ENCODE results near the gene CLPTM1L. TPM values are rescaled to one million over a fixed set of nuclear protein-coding genes. Genes with fewer than 3 reads are reported as not detected.

CLPTM1L gene
- total RNA-seq, 4 donors from 2014 or later = 62.6 to 132 (median 93.5) TPM

DNA sequence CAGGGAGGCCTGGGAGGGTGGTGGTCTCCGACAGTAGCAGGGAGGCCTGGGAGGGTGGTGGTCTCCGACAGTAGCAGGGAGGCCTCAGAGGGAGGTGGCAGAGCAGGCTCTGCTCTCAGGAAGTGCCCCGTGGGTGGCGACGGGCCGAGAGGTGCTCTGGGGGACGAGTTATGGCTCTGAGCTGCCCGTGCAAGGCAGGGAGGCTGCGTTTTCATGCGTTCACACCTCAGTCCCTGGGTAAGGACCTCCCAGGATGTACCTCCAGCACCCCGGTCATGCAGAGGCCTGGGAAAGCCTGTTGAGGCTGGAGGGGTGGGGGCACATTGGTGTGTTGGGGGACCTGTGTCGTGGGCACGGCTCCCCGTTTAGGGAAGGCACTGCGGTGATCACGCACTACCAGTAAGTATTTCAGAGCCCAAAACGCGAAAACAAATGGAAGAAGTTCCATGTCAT, 37.4 kb upstream of the CLPTM1L start:
- H3K36me3 ChIP-seq = no peaks in the 10 kb centered on the region
- H3K27me3 ChIP-seq = peaks cover 18% of the 10 kb centered on the region

DNA sequence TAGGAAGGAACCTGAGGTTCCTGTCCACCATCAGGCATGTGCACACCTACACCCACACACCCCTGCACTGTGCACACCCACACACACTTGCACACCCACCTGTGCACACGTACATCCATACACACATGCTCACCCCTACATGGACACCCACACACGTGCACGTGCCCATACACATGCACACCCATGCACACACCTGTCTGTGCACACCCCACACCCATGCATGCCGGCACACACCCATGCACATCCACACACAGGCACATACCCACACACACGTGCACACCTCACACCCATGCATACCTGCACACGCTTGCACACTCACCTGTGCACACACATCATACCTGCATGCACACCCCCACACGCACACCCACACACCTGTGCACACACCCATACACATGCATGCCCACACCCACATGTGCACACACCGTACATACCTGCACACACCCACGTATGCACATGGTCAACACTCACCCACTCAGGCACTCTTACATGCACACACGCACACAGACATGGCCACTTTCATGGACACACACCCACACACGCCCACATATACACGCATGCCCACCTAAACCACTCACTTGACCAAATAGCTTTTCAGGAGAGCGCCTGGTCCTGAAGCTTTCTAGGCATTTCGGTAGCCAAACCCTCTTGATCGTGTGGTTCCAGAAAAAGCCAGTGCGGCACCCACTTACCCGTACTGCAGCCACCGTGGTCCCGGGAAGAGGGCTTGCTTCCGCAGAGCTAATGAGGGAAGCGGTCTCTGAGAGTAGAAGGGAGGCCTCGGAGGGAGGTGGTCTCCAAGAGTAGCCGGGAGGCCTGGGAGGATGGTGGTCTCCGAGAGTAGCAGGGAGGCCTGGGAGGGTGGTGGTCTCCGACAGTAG, 36.7 kb upstream of the CLPTM1L start:
- 85% methylated on average over 25 of the region's 25 CpGs for WGBS

More for the DNA sequence above, 37.4 kb upstream of the CLPTM1L start:
- Histone ChIP-seq H3K27ac (no peak overlapping the region), H3K4me3 (no peak overlapping the region), H3K9me3 (no peaks in the 10 kb centered on the region), H3K4me1 (peaks cover 27% of the 10 kb centered on the region)
- TF ChIP-seq POLR2AphosphoS5 (IDR thresholded peaks at IDR 0.05) (no peak), EP300 (IDR thresholded peaks at IDR 0.05) (no peak), POLR2A (IDR thresholded peaks at IDR 0.05) (no peak), CTCF (IDR thresholded peaks at IDR 0.05) (no peak)
- DNase-seq (ENCODE audit: low spot score in 2 of 2) = no peak
- WGBS = 94% methylated on average over 14 of the region's 18 CpGs

GRCh38 chr5:1380910-1381309, 36.0 kb upstream of the CLPTM1L start:
- DNase-seq (ENCODE audit: low spot score in 2 of 2) = no peak
- TF ChIP-seq POLR2A (IDR thresholded peaks at IDR 0.05) (no peak), CTCF (IDR thresholded peaks at IDR 0.05) (no peak), EP300 (IDR thresholded peaks at IDR 0.05) (no peak), POLR2AphosphoS5 (IDR thresholded peaks at IDR 0.05) (no peak)
- Histone ChIP-seq H3K27ac (no peak overlapping the region), H3K4me1 (peaks cover 16% of the 10 kb centered on the region), H3K27me3 (peaks cover 18% of the 10 kb centered on the region), H3K36me3 (no peaks in the 10 kb centered on the region), H3K4me3 (peak overlapping the region; percentile 35), H3K9me3 (no peaks in the 10 kb centered on the region)
- WGBS = 36% methylated on average over 12 of the region's 12 CpGs

More for the DNA sequence above, 36.7 kb upstream of the CLPTM1L start:
- Histone ChIP-seq H3K27me3 (peaks cover 18% of the 10 kb centered on the region), H3K4me1 (peaks cover 23% of the 10 kb centered on the region), H3K36me3 (no peaks in the 10 kb centered on the region), H3K4me3 (no peak overlapping the region), H3K27ac (no peak overlapping the region), H3K9me3 (no peaks in the 10 kb centered on the region)
- no peak for TF ChIP-seq POLR2A (IDR thresholded peaks at IDR 0.05)
- no peak for TF ChIP-seq EP300 (IDR thresholded peaks at IDR 0.05)
- no peak for TF ChIP-seq POLR2AphosphoS5 (IDR thresholded peaks at IDR 0.05)
- no peak for TF ChIP-seq CTCF (IDR thresholded peaks at IDR 0.05)
- DNase-seq (ENCODE audit: low spot score in 2 of 2) = no peak

DNA sequence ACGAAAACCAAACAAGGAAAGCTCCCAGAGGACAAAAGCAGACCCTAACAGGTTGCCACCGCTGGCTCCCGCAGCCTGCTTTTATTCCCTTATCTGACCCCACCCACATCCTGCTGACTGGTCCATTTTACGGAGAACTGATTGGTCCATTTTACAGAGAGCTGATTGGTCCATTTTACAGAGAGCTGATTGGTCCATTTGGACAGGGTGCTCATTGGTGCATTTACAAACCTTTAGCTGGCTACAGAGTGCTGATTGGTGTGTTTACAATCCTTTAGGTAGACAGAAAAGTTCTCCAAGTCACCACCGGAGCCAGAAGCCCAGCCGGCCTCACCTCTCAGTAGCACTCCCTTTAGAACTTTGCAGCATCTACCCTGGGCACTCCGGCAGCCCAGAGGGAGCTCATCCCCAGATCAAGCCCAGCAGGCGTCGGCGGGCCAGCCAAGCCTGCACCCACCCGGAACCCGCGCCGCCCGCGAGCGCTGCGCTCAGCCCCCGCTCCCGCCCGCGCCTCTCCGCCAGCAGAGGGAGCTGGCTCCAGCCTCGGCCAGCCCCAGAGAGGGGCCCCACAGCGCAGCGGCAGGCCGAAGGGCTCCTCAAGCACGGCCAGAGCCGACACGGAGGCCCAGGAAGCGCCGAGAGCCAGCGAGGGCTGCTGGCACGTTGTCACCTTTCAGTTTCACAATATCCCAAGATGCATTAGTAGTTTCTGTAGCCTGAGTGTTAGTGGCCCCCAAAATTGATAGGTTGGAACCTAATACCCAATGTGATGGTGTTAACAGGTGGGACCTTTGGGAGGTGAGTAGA, 35.3 kb upstream of the CLPTM1L start:
- Histone ChIP-seq H3K4me1 (peaks cover 10% of the 10 kb centered on the region), H3K27me3 (peaks cover 18% of the 10 kb centered on the region), H3K4me3 (peak overlapping the region; percentile 35), H3K36me3 (no peaks in the 10 kb centered on the region), H3K27ac (no peak overlapping the region), H3K9me3 (no peaks in the 10 kb centered on the region)
- WGBS = 92% methylated on average over 6 of the region's 34 CpGs
- TF ChIP-seq EP300 (IDR thresholded peaks at IDR 0.05) = no peak
- TF ChIP-seq POLR2A (IDR thresholded peaks at IDR 0.05) = no peak
- peak; percentile 43 to 81 for TF ChIP-seq CTCF (IDR thresholded peaks at IDR 0.05)
- no peak for TF ChIP-seq POLR2AphosphoS5 (IDR thresholded peaks at IDR 0.05)
- no peak for DNase-seq (ENCODE audit: low spot score in 2 of 2)

Measured in suprapubic skin (tissue), 4 donors.